ENCODE results near the gene CDA. TPM values are rescaled to one million over a fixed set of nuclear protein-coding genes. Genes with fewer than 3 reads are reported as not detected.

The CDA gene
- total RNA-seq, 1 donor from 2014 or later, result 5.3 TPM

GRCh38 chr1:20575541-20576336 lies 13.2 kb upstream of the CDA start:
- intact Hi-C loops (cut with DNase I), result no loop called here
- TF ChIP-seq CTCF (IDR thresholded peaks at IDR 0.05), result no peak
- DNase-seq (no peak), ATAC-seq (peak; percentile 35 to 40)
- Histone ChIP-seq H3K27ac (no peak overlapping the region), H3K4me1 (no peaks in the 10 kb centered on the region), H3K27me3 (ENCODE audit: low read depth) (peaks cover 19% of the 10 kb centered on the region), H3K4me3 (no peak overlapping the region), H3K36me3 (no peaks in the 10 kb centered on the region), H3K9me3 (no peaks in the 10 kb centered on the region)

- intact Hi-C loops (cut with DNase I), result no loop called here
- H3K27ac ChIP-seq, result no peak overlapping the region
- no peak for TF ChIP-seq CTCF (IDR thresholded peaks at IDR 0.05)
- peaks cover 15% of the 10 kb centered on the region for H3K27me3 ChIP-seq (ENCODE audit: low read depth)
- no peaks in the 10 kb centered on the region for H3K36me3 ChIP-seq
- no peaks in the 10 kb centered on the region for H3K4me1 ChIP-seq
- H3K4me3 ChIP-seq, result no peak overlapping the region
- H3K9me3 ChIP-seq, result no peaks in the 10 kb centered on the region
- DNase-seq (no peak), ATAC-seq (no peak)
These were observed 10.8 kb upstream of the CDA start for GRCh38 chr1:20578062-20578461.

GRCh38 chr1:20578721-20579395 lies 10.0 kb upstream of the CDA start:
- intact Hi-C loops (cut with DNase I), result no loop called here
- H3K27ac ChIP-seq, result no peak overlapping the region
- DNase-seq (no peak), ATAC-seq (no peak)
- no peaks in the 10 kb centered on the region for H3K36me3 ChIP-seq
- H3K27me3 ChIP-seq (ENCODE audit: low read depth), result peaks cover 11% of the 10 kb centered on the region
- no peaks in the 10 kb centered on the region for H3K4me1 ChIP-seq
- no peak overlapping the region for H3K4me3 ChIP-seq
- TF ChIP-seq CTCF (IDR thresholded peaks at IDR 0.05), result no peak
- no peaks in the 10 kb centered on the region for H3K9me3 ChIP-seq

DNA sequence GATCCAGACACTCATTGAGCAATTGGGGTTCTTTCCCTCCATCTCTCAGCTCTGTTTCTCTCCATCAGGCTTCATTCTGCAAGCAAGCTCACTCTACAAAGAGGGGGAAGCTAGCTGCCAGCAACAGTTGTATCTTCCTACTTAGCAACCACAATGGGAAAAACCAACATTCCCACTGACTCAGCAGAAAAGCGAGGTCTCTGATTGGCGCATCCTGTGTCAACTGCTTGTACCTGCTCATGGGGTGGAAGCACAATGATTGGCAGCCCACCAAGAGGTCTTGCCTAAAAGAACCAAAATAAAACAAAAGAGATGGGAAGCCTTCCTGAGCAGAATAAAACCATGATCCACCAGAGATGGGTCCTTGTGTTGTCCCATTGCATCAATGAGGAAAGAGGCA lies 4.0 kb upstream of the CDA start:
- Histone ChIP-seq H3K27ac (no peak overlapping the region), H3K36me3 (no peaks in the 10 kb centered on the region), H3K27me3 (ENCODE audit: low read depth) (peaks cover 23% of the 10 kb centered on the region), H3K9me3 (no peaks in the 10 kb centered on the region), H3K4me1 (peaks cover 13% of the 10 kb centered on the region), H3K4me3 (no peak overlapping the region)
- ATAC-seq, result no peak
- intact Hi-C loops (cut with DNase I), result no loop called here
- no peak for TF ChIP-seq CTCF (IDR thresholded peaks at IDR 0.05)
- DNase-seq, result no peak

DNA sequence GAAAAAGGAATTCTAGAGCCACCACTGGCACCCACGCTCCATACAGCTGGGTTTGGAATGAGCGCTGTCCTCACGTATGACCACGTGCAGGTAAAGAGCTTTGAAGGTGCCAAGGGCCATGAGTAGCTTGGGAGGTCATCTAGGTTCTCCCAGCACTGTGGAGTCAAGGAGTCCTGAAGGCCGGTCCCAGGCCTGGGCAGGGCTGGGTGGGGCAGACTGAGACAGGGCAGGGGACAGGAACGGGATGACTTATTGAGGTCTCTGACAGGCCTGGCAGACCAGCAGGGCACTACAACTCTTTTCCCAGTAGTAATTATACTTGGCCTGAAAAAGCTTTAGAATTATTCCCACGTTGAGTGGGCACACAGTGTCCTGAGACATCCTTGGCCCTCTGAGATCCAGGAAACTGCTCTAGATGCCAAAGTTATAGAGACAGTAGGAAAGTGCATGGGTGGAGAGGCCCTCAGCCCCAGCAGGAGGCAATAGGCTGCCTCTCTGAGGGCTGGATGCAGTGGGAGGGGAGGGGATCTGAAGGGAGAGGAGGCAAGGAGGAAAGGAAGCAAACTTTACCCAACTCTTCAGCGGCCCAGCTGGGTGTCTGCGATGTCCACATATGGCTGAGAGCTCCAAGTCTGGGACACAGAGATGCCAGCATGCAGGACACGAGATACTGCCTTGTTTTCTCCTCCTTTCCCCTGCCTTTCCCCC lies 1.8 kb upstream of the CDA start:
- H3K4me1 ChIP-seq, result peaks cover 14% of the 10 kb centered on the region
- TF ChIP-seq CTCF (IDR thresholded peaks at IDR 0.05), result no peak
- DNase-seq (no peak), ATAC-seq (no peak)
- H3K27me3 ChIP-seq (ENCODE audit: low read depth), result peaks cover 31% of the 10 kb centered on the region
- intact Hi-C loops (cut with DNase I), result no loop called here
- H3K4me3 ChIP-seq, result no peak overlapping the region
- H3K27ac ChIP-seq, result no peak overlapping the region
- no peaks in the 10 kb centered on the region for H3K36me3 ChIP-seq
- H3K9me3 ChIP-seq, result no peaks in the 10 kb centered on the region

Measured in lower lobe of right lung (tissue), 2 donors.